ENCODE results near the gene ALDH1A2.

ALDH1A2 gene

GRCh38 chr15:57994221-57995049 lies 71.1 kb downstream of the ALDH1A2 start:
- DNase-seq (ENCODE audit: low spot score): no peak

- DNase-seq (ENCODE audit: low spot score): no peak
Observed at GRCh38 chr15:57993409-57994145, 71.9 kb downstream of the ALDH1A2 start.

GRCh38 chr15:57992761-57993355 lies 72.7 kb downstream of the ALDH1A2 start:
- no peak for DNase-seq (ENCODE audit: low spot score)

GRCh38 chr15:57973534-57973933 lies 92.0 kb downstream of the ALDH1A2 start:
- DNase-seq (ENCODE audit: low spot score): no peak

GRCh38 chr15:57972864-57973263 lies 92.6 kb downstream of the ALDH1A2 start:
- no peak for DNase-seq (ENCODE audit: low spot score)

- no peak for DNase-seq (ENCODE audit: low spot score)
Observed at GRCh38 chr15:57969996-57970395, 95.5 kb downstream of the ALDH1A2 start.

GRCh38 chr15:57969355-57969754 lies 96.2 kb downstream of the ALDH1A2 start:
- DNase-seq (ENCODE audit: low spot score): no peak

GRCh38 chr15:57962887-57963286 lies 102.6 kb downstream of the ALDH1A2 start:
- DNase-seq (ENCODE audit: low spot score): no peak

GRCh38 chr15:57961919-57962318 lies 103.6 kb downstream of the ALDH1A2 start:
- DNase-seq (ENCODE audit: low spot score): no peak

GRCh38 chr15:57957113-57957512 lies 108.4 kb downstream of the ALDH1A2 start:
- DNase-seq (ENCODE audit: low spot score): no peak

- no peak for DNase-seq (ENCODE audit: low spot score)
Observed at GRCh38 chr15:57953874-57954273, 111.6 kb downstream of the ALDH1A2 start.

GRCh38 chr15:57951328-57951932 lies 114.1 kb downstream of the ALDH1A2 start:
- DNase-seq (ENCODE audit: low spot score): no peak

GRCh38 chr15:57950381-57950946 lies 115.0 kb downstream of the ALDH1A2 start:
- no peak for DNase-seq (ENCODE audit: low spot score)

GRCh38 chr15:57949374-57949943 lies 116.1 kb downstream of the ALDH1A2 start:
- DNase-seq (ENCODE audit: low spot score): no peak

- DNase-seq (ENCODE audit: low spot score): no peak
Observed at GRCh38 chr15:57948351-57949289, 116.9 kb downstream of the ALDH1A2 start.

- no peak for DNase-seq (ENCODE audit: low spot score)
Observed at GRCh38 chr15:57947781-57948180, 117.7 kb downstream of the ALDH1A2 start.

- no peak for DNase-seq (ENCODE audit: low spot score)
Observed at GRCh38 chr15:57947282-57947681, 118.2 kb downstream of the ALDH1A2 start.

- no peak for DNase-seq (ENCODE audit: low spot score)
Observed at GRCh38 chr15:57946491-57947048, 118.9 kb downstream of the ALDH1A2 start.

GRCh38 chr15:57945616-57946015 lies 119.9 kb downstream of the ALDH1A2 start:
- DNase-seq (ENCODE audit: low spot score): no peak

GRCh38 chr15:57943754-57944420 lies 121.6 kb downstream of the ALDH1A2 start:
- DNase-seq (ENCODE audit: low spot score): no peak
